Keratinocyte (primary cell): ENCODE results near the gene ADAMTS9. TPM values are rescaled to one million over a fixed set of nuclear protein-coding genes. Genes with fewer than 3 reads are reported as not detected.

Source experiments
- DNase-seq: peaks from one replicate; pipeline ENCODE4 v3.0.0-alpha.2; 2011; ENCODE audit warnings: low read depth, missing footprints, low spot score
- FAIRE-seq: peaks from 2 replicates; lab custom pipeline; 2011; peaks lifted over from hg19 to GRCh38; lab: Jason Lieb, UNC
- H2AFZ ChIP-seq: 2 replicates; pipeline ENCODE4 v1.6.0; 2012; ENCODE audit warnings: low read length, control low read depth, inconsistent platforms; ENCODE audit not compliant: control insufficient read depth
- H3K27ac ChIP-seq: 2 replicates; pipeline ENCODE4 v1.5.1; 2011; ENCODE audit warnings: low read length; ENCODE audit not compliant: control insufficient read depth, insufficient read depth
- H3K27me3 ChIP-seq: 3 replicates; pipeline ENCODE4 v1.6.0; 2011; ENCODE audit warnings: low read length; ENCODE audit not compliant: control insufficient read depth, insufficient read depth; ENCODE audit errors: extremely low read depth
- H3K36me3 ChIP-seq, 2 experiments: 2 replicates in 1 of 2; 3 replicates in 1 of 2; pipeline ENCODE4 v1.5.1; 2011; ENCODE audit warnings: low read length in 2 of 2, mild to moderate bottlenecking in 1 of 2; ENCODE audit not compliant: control insufficient read depth in 2 of 2, insufficient read depth in 2 of 2; ENCODE audit errors: extremely low read depth in 1 of 2
- H3K4me1 ChIP-seq: 3 replicates; pipeline ENCODE4 v1.5.1; 2011; ENCODE audit warnings: low read length; ENCODE audit not compliant: control insufficient read depth, insufficient read depth; ENCODE audit errors: extremely low read depth
- H3K4me2 ChIP-seq: 3 replicates; pipeline ENCODE4 v1.6.0; 2011; ENCODE audit warnings: low read depth, low read length; ENCODE audit not compliant: control insufficient read depth, insufficient read depth; ENCODE audit errors: extremely low read depth
- H3K4me3 ChIP-seq, 3 experiments: fragments of 200-600 bp in 1 of 3; sonication (generic) in 1 of 3; 2 replicates in 2 of 3; 3 replicates in 1 of 3; pipeline ENCODE4 v1.5.1; 2011 to 2016; ENCODE audit warnings: low read length in 3 of 3, mild to moderate bottlenecking in 3 of 3, control low read depth in 2 of 3, inconsistent platforms in 1 of 3, low read depth in 1 of 3, mixed read lengths in 1 of 3, mixed run types in 1 of 3, moderate library complexity in 1 of 3; ENCODE audit not compliant: control insufficient read depth in 2 of 3, insufficient read depth in 2 of 3; ENCODE audit errors: extremely low read depth in 1 of 3
- H3K79me2 ChIP-seq: 2 replicates; pipeline ENCODE4 v1.6.0; 2012; ENCODE audit warnings: low read length; ENCODE audit not compliant: control insufficient read depth, insufficient read depth
- H3K9ac ChIP-seq: 3 replicates; pipeline ENCODE4 v1.6.0; 2011; ENCODE audit warnings: low read length; ENCODE audit not compliant: control insufficient read depth, insufficient read depth; ENCODE audit errors: extremely low read depth
- H3K9me1 ChIP-seq: 3 replicates; pipeline ENCODE4 v1.6.0; 2011; ENCODE audit warnings: low read length; ENCODE audit not compliant: control insufficient read depth, insufficient read depth; ENCODE audit errors: extremely low read depth
- H3K9me3 ChIP-seq: 2 replicates; pipeline ENCODE4 v1.5.1; 2012; ENCODE audit warnings: low read depth, low read length; ENCODE audit not compliant: control insufficient read depth
- H4K20me1 ChIP-seq: 3 replicates; pipeline ENCODE4 v1.6.0; 2011; ENCODE audit warnings: low read length; ENCODE audit not compliant: control insufficient read depth, insufficient read depth; ENCODE audit errors: extremely low read depth
- EZH2 ChIP-seq: IDR thresholded peaks from one replicate; pipeline ENCODE4 v1.6.1; 2012; ENCODE audit warnings: inconsistent platforms, mild to moderate bottlenecking, low read length, moderate library complexity
- dilution Hi-C: fragments of 300-500 bp; cut with MboI; formaldehyde crosslinking; loops from one replicate; pipeline ENCODE4 v1.7.0; 2020; ENCODE audit warnings: low sequenced_read_pairs; ENCODE audit not compliant: extremely low pct_ligation_motif_present
- polyA plus RNA-seq, 5 experiments: library from polyadenylated mRNA; depleted of rRNA in 3 of 5; stranded (reverse) in 3 of 5; stranded (forward) in 1 of 5; unstranded in 1 of 5; fragments of >200 nt; gene quantifications; 1 replicate in 1 of 5; 2 replicates in 3 of 5; 3 replicates in 1 of 5; pipeline versions ENCODE4 v1.2.1 to v1.2.3, GENCODE V29; 2011 to 2012; ENCODE audit warnings: missing spikeins in 2 of 5, low read depth in 1 of 5, low replicate concordance in 1 of 5
- TF ChIP-seq, protein P1 (sequence below), 3 experiments: IDR thresholded peaks in 1 of 3; conservative IDR thresholded peaks in 1 of 3; optimal IDR thresholded peaks in 1 of 3; 2 replicates in 2 of 3; 3 replicates in 1 of 3; pipeline versions ENCODE3 to v1.5.1; 2011; ENCODE audit warnings: low read length in 3 of 3, mild to moderate bottlenecking in 3 of 3, moderate library complexity in 2 of 3, control low read depth in 1 of 3, inconsistent platforms in 1 of 3; ENCODE audit not compliant: insufficient read depth in 2 of 3; ENCODE audit errors: extremely low read depth in 1 of 3

Gene ADAMTS9
- polyA plus RNA-seq, 1 donor (not counting 4 experiments of a cell fraction or from before 2014, with no cell fraction given) = 0.43 TPM

DNA sequence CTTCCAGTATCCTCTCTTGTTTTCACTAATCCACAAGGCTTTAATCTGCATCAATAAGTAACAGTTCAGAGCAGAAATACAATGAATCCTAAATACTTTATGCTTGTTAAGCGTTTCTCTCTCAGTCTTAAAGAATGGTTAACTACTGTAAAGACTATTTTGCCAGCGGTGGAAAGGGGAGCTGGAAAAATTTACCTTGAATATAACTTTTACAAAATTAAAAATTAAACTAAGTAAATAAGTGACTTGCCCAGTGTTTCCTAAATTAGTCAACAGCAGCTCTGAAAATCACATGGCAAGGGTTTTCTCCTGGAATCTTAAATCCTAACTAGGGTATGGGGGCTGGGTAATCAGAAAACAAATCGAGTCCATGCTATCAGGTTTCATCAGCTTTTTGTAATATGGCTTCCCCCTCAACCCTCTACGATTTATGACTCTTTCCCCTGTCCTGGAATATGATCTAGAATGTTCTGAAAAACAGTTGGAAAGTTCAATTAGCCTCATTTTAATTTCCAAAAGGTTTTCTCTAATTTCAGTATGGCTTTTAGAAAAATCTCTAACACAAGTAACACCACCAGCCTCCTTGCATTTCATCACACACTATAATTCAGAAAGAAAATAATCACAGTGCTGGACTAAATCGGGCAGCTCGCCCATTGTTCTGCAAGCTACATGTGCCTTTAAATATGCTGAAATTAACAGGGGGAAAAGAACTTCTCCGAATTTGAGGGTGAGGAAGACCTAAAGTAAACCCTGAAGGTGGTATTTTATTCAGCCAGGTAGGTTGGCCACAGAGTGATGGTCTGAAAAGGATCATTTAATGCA lies 133.5 kb downstream of the ADAMTS9 start:
- Histone ChIP-seq H4K20me1 (no peaks in the 10 kb centered on the region), H2AFZ (no peak overlapping the region), H3K4me2 (no peak overlapping the region), H3K79me2 (no peaks in the 10 kb centered on the region), H3K9me3 (no peaks in the 10 kb centered on the region), H3K27ac (no peak overlapping the region), H3K4me3 (no peak overlapping the region), H3K9ac (no peak overlapping the region), H3K36me3 (no peaks in the 10 kb centered on the region), H3K27me3 (no peaks in the 10 kb centered on the region), H3K4me1 (no peaks in the 10 kb centered on the region), H3K9me1 (no peaks in the 10 kb centered on the region)
- TF ChIP-seq EZH2 = no peak
- TF ChIP-seq, protein P1, sequence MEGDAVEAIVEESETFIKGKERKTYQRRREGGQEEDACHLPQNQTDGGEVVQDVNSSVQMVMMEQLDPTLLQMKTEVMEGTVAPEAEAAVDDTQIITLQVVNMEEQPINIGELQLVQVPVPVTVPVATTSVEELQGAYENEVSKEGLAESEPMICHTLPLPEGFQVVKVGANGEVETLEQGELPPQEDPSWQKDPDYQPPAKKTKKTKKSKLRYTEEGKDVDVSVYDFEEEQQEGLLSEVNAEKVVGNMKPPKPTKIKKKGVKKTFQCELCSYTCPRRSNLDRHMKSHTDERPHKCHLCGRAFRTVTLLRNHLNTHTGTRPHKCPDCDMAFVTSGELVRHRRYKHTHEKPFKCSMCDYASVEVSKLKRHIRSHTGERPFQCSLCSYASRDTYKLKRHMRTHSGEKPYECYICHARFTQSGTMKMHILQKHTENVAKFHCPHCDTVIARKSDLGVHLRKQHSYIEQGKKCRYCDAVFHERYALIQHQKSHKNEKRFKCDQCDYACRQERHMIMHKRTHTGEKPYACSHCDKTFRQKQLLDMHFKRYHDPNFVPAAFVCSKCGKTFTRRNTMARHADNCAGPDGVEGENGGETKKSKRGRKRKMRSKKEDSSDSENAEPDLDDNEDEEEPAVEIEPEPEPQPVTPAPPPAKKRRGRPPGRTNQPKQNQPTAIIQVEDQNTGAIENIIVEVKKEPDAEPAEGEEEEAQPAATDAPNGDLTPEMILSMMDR (optimal IDR thresholded peaks at IDR 0.05 in 1 of 3, IDR thresholded peaks at IDR 0.05 in 1 of 3, conservative IDR thresholded peaks at IDR 0.05 in 1 of 3; ENCODE audit: extremely low read depth in 1 of 3, insufficient read depth in 2 of 3, low read length in 3 of 3) = no peak
- FAIRE-seq (no peak), DNase-seq (no peak)
- dilution Hi-C loops = no loop called here

DNA sequence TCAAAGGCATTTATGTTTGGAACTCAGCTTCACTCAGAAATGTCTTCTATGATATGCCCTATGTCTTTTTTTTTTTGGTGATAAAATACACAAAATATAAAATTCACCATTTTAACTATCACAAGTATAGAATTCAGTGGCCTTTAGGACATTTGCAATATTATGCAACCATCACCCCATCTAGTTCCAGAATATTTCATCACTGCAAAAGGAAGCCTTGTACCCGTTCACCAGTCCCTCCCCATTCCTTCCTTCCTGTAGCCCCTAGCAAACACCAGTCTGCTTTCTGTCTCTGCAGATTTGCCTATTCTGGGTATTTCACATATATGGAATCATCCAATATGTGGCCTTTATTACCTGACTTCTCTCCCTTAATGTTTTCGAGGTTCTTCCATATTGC lies 134.8 kb downstream of the ADAMTS9 start:
- no peaks in the 10 kb centered on the region for H3K9me3 ChIP-seq
- no peaks in the 10 kb centered on the region for H3K79me2 ChIP-seq
- dilution Hi-C loops = no loop called here
- no peak overlapping the region for H3K27ac ChIP-seq
- FAIRE-seq (no peak), DNase-seq (no peak)
- no peaks in the 10 kb centered on the region for H4K20me1 ChIP-seq
- no peak overlapping the region for H3K4me3 ChIP-seq
- H3K36me3 ChIP-seq = no peaks in the 10 kb centered on the region
- H3K9ac ChIP-seq = no peak overlapping the region
- no peaks in the 10 kb centered on the region for H3K9me1 ChIP-seq
- H2AFZ ChIP-seq = no peak overlapping the region
- no peaks in the 10 kb centered on the region for H3K27me3 ChIP-seq
- H3K4me2 ChIP-seq = no peak overlapping the region
- no peaks in the 10 kb centered on the region for H3K4me1 ChIP-seq
- TF ChIP-seq, protein P1 (optimal IDR thresholded peaks at IDR 0.05 in 1 of 3, IDR thresholded peaks at IDR 0.05 in 1 of 3, conservative IDR thresholded peaks at IDR 0.05 in 1 of 3; ENCODE audit: extremely low read depth in 1 of 3, insufficient read depth in 2 of 3, low read length in 3 of 3) = no peak
